ENCODE measurements around the gene C1orf159. TPM values are rescaled to one million over a fixed set of nuclear protein-coding genes. Genes with fewer than 3 reads are reported as not detected.
A peak's percentile ranks its signal among the peaks of the same experiment; 100 is the strongest.

C1orf159 gene
- total and polyA plus RNA-seq, 2 of the 8 experiments (the other 6 are each of a cell fraction or from before 2014, with no cell fraction given) = 10.0 to 10.9 TPM

DNA sequence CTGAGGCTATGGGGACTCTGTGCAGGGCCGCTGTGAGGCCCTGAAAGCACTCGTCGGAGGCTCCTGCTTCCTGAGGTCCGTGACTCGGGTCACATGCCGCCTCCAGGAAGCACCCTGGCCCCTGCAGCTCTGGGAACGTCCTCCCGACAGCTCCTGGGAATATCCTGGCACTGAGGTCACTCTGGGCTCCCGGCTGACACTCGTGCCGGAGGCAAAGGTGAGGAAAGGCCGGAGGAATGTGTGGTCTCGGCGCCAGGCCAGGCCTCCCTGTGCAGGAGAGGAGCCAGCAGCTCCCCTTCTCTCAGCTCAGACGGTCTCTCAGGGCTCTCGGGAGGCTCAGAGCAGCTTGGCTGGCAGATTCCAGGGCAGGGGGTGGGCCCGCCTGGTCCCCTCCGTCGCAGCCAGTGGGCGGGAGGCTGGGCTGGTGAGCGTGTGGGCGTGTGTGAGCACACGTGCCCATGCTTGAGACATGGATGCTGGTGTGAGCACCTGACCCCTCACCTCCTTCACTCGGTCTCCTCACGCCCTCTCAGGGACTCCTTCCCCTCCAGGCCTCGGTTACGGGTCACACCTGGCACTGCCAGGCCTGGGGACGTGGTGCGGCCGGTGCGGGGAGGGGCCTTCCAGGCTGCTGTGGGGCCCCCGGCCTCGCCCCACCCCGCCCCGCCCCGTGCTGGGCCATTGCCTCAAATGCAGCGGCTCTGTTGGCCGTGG, 36.3 kb downstream of the C1orf159 start (continued):
- TF ChIP-seq, protein P1, sequence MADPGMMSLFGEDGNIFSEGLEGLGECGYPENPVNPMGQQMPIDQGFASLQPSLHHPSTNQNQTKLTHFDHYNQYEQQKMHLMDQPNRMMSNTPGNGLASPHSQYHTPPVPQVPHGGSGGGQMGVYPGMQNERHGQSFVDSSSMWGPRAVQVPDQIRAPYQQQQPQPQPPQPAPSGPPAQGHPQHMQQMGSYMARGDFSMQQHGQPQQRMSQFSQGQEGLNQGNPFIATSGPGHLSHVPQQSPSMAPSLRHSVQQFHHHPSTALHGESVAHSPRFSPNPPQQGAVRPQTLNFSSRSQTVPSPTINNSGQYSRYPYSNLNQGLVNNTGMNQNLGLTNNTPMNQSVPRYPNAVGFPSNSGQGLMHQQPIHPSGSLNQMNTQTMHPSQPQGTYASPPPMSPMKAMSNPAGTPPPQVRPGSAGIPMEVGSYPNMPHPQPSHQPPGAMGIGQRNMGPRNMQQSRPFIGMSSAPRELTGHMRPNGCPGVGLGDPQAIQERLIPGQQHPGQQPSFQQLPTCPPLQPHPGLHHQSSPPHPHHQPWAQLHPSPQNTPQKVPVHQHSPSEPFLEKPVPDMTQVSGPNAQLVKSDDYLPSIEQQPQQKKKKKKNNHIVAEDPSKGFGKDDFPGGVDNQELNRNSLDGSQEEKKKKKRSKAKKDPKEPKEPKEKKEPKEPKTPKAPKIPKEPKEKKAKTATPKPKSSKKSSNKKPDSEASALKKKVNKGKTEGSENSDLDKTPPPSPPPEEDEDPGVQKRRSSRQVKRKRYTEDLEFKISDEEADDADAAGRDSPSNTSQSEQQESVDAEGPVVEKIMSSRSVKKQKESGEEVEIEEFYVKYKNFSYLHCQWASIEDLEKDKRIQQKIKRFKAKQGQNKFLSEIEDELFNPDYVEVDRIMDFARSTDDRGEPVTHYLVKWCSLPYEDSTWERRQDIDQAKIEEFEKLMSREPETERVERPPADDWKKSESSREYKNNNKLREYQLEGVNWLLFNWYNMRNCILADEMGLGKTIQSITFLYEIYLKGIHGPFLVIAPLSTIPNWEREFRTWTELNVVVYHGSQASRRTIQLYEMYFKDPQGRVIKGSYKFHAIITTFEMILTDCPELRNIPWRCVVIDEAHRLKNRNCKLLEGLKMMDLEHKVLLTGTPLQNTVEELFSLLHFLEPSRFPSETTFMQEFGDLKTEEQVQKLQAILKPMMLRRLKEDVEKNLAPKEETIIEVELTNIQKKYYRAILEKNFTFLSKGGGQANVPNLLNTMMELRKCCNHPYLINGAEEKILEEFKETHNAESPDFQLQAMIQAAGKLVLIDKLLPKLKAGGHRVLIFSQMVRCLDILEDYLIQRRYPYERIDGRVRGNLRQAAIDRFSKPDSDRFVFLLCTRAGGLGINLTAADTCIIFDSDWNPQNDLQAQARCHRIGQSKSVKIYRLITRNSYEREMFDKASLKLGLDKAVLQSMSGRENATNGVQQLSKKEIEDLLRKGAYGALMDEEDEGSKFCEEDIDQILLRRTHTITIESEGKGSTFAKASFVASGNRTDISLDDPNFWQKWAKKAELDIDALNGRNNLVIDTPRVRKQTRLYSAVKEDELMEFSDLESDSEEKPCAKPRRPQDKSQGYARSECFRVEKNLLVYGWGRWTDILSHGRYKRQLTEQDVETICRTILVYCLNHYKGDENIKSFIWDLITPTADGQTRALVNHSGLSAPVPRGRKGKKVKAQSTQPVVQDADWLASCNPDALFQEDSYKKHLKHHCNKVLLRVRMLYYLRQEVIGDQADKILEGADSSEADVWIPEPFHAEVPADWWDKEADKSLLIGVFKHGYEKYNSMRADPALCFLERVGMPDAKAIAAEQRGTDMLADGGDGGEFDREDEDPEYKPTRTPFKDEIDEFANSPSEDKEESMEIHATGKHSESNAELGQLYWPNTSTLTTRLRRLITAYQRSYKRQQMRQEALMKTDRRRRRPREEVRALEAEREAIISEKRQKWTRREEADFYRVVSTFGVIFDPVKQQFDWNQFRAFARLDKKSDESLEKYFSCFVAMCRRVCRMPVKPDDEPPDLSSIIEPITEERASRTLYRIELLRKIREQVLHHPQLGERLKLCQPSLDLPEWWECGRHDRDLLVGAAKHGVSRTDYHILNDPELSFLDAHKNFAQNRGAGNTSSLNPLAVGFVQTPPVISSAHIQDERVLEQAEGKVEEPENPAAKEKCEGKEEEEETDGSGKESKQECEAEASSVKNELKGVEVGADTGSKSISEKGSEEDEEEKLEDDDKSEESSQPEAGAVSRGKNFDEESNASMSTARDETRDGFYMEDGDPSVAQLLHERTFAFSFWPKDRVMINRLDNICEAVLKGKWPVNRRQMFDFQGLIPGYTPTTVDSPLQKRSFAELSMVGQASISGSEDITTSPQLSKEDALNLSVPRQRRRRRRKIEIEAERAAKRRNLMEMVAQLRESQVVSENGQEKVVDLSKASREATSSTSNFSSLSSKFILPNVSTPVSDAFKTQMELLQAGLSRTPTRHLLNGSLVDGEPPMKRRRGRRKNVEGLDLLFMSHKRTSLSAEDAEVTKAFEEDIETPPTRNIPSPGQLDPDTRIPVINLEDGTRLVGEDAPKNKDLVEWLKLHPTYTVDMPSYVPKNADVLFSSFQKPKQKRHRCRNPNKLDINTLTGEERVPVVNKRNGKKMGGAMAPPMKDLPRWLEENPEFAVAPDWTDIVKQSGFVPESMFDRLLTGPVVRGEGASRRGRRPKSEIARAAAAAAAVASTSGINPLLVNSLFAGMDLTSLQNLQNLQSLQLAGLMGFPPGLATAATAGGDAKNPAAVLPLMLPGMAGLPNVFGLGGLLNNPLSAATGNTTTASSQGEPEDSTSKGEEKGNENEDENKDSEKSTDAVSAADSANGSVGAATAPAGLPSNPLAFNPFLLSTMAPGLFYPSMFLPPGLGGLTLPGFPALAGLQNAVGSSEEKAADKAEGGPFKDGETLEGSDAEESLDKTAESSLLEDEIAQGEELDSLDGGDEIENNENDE (IDR thresholded peaks at IDR 0.05; ENCODE audit: insufficient replicate concordance, low read length) = no peak
- TF ChIP-seq CTBP2 (IDR thresholded peaks at IDR 0.05; ENCODE audit: borderline replicate concordance, insufficient read depth, insufficient read length, low read length) (no peak), HDAC6 (IDR thresholded peaks at IDR 0.05; ENCODE audit: low read depth, low read length) (no peak), ZNF274 (IDR thresholded peaks at IDR 0.05; ENCODE audit: borderline replicate concordance, extremely low read depth, low read length) (no peak), KDM5A (IDR thresholded peaks at IDR 0.05; ENCODE audit: low read length) (no peak), POLR2A (IDR thresholded peaks at IDR 0.05; ENCODE audit: control extremely low read depth in 1 of 2, low read depth in 2 of 2, low read length in 2 of 2) (0 out of 3 replicates have a peak, but pooled peaks of 1 of the 2 experiments have one; percentile 21), TBP (IDR thresholded peaks at IDR 0.05; ENCODE audit: low read depth, low read length) (peak; percentile 7; the same call in 1 of the 2 replicates), SP4 (IDR thresholded peaks at IDR 0.05; ENCODE audit: low read length) (no peak), MAFK (IDR thresholded peaks at IDR 0.05; ENCODE audit: low read depth, low read length) (no peak)

All from H1 (cell line).